Measurements from ENCODE around the gene EIF2B4.

GRCh38 chr2:27416151-27416550 is 46.0 kb upstream of the EIF2B4 start:
- no peak for TF ChIP-seq CTCF (conservative IDR thresholded peaks at IDR 0.05)
- TF ChIP-seq EZH2 (IDR thresholded peaks at IDR 0.05; ENCODE audit: low read depth): no peak

All from PC-9 (cell line).